ENCODE measurements around the gene COX8A. TPM values are rescaled to one million over a fixed set of nuclear protein-coding genes. Genes with fewer than 3 reads are reported as not detected.
"Not testable (repeated sequence)": the region's sequence is repeated elsewhere in the genome, so short reads cannot be mapped to it uniquely, and the experiment has no call there.

Gene COX8A
- polyA plus RNA-seq, 4 donors = 150 to 327 (median 212) TPM

GRCh38 chr11:63966444-63966843 lies 8.0 kb upstream of the COX8A start:
- DNase-seq (ENCODE audit: low read depth in 4 of 4, low spot score in 3 of 4) = no peak

- no peak for DNase-seq (ENCODE audit: low read depth in 4 of 4, low spot score in 3 of 4)
Measured at GRCh38 chr11:63969461-63969860, 5.0 kb upstream of the COX8A start.

- no peak for DNase-seq (ENCODE audit: low read depth in 4 of 4, low spot score in 3 of 4)
Measured at GRCh38 chr11:63970902-63971301, 3.5 kb upstream of the COX8A start.

GRCh38 chr11:63973912-63974258 lies 535 bp upstream of the COX8A start:
- not testable (repeated sequence) for DNase-seq (ENCODE audit: low read depth in 4 of 4, low spot score in 3 of 4)

- DNase-seq (ENCODE audit: low read depth in 4 of 4, low spot score in 3 of 4) = no peak
Measured at GRCh38 chr11:63978551-63979239, 4.3 kb downstream of the COX8A start.

GRCh38 chr11:63979426-63979825 lies 5.0 kb downstream of the COX8A start:
- no peak for DNase-seq (ENCODE audit: low read depth in 4 of 4, low spot score in 3 of 4)

GRCh38 chr11:63985812-63986155 lies 11.4 kb downstream of the COX8A start:
- DNase-seq (ENCODE audit: low read depth in 4 of 4, low spot score in 3 of 4) = no peak

GRCh38 chr11:63986156-63986931 lies 11.9 kb downstream of the COX8A start, which contains the start of gene OTUB1:
Gene OTUB1 (plus strand): TSS chr11:63986438. CDS start chr11:63986457, 19 bp downstream.
- DNase-seq (ENCODE audit: low read depth in 4 of 4, low spot score in 3 of 4) = peak; percentile 76 to 83 (median 80)

- DNase-seq (ENCODE audit: low read depth in 4 of 4, low spot score in 3 of 4) = no peak
Measured at GRCh38 chr11:63986932-63987513, 12.6 kb downstream of the COX8A start.

GRCh38 chr11:63991558-63991957 lies 17.1 kb downstream of the COX8A start:
- no peak for DNase-seq (ENCODE audit: low read depth in 4 of 4, low spot score in 3 of 4)

- DNase-seq (ENCODE audit: low read depth in 4 of 4, low spot score in 3 of 4) = no peak
Measured at GRCh38 chr11:63993100-63993499, 18.7 kb downstream of the COX8A start.

- no peak for DNase-seq (ENCODE audit: low read depth in 4 of 4, low spot score in 3 of 4)
Measured at GRCh38 chr11:63993993-63994392, 19.6 kb downstream of the COX8A start.

GRCh38 chr11:63996512-63996911 lies 22.1 kb downstream of the COX8A start:
- DNase-seq (ENCODE audit: low read depth in 4 of 4, low spot score in 3 of 4) = no peak

GRCh38 chr11:63997104-63997700 lies 22.8 kb downstream of the COX8A start:
- DNase-seq (ENCODE audit: low read depth in 4 of 4, low spot score in 3 of 4) = no peak

- DNase-seq (ENCODE audit: low read depth in 4 of 4, low spot score in 3 of 4) = no peak
Measured at GRCh38 chr11:63997801-63998337, 23.4 kb downstream of the COX8A start.

GRCh38 chr11:63998558-63999348 lies 24.3 kb downstream of the COX8A start:
- DNase-seq (ENCODE audit: low read depth in 4 of 4, low spot score in 3 of 4) = no peak

GRCh38 chr11:63999349-64000025 lies 25.1 kb downstream of the COX8A start:
- DNase-seq (ENCODE audit: low read depth in 4 of 4, low spot score in 3 of 4) = no peak

GRCh38 chr11:64000026-64000739 lies 25.8 kb downstream of the COX8A start:
- no peak for DNase-seq (ENCODE audit: low read depth in 4 of 4, low spot score in 3 of 4)

Measured in left renal pelvis (tissue), 4 donors.